Karpas-422 (cell line): ENCODE measurements around the gene DLD. TPM values are rescaled to one million over a fixed set of nuclear protein-coding genes. Genes with fewer than 3 reads are reported as not detected.

Experiments
- DNase-seq: peaks from one replicate; pipeline ENCODE4 v3.0.0-alpha.2; 2015
- H2AFZ ChIP-seq: fragments of 200-600 bp; sonication (generic); 2 replicates; pipeline ENCODE4 v1.6.1; 2014; ENCODE audit warnings: antibody characterized with exemption, low read length, mixed read lengths
- H3K27ac ChIP-seq: fragments of 200-600 bp; sonication (generic); 2 replicates; pipeline ENCODE4 v1.5.1; 2014; ENCODE audit warnings: mild to moderate bottlenecking, low read length, moderate library complexity
- H3K27me3 ChIP-seq: fragments of 200-600 bp; sonication (generic); 2 replicates; pipeline ENCODE4 v1.6.1; 2014; ENCODE audit warnings: low read length, mixed read lengths
- H3K36me3 ChIP-seq: fragments of 200-600 bp; sonication (generic); 2 replicates; pipeline ENCODE4 v1.6.1; 2014; ENCODE audit warnings: low read length, mixed read lengths; ENCODE audit not compliant: insufficient read depth
- H3K4me1 ChIP-seq: fragments of 200-600 bp; sonication (generic); 2 replicates; pipeline ENCODE4 v1.6.1; 2014; ENCODE audit warnings: mild to moderate bottlenecking, low read length, mixed read lengths
- H3K4me2 ChIP-seq: fragments of 200-600 bp; sonication (generic); 2 replicates; pipeline ENCODE4 v1.6.1; 2014; ENCODE audit warnings: low read length, low read depth, mild to moderate bottlenecking; ENCODE audit not compliant: poor library complexity, severe bottlenecking
- H3K4me3 ChIP-seq: fragments of 200-600 bp; sonication (generic); 2 replicates; pipeline ENCODE4 v1.5.1; 2014; ENCODE audit warnings: mild to moderate bottlenecking, antibody characterized with exemption, low read length, mixed read lengths
- H3K79me2 ChIP-seq: fragments of 200-600 bp; sonication (generic); 2 replicates; pipeline ENCODE4 v1.6.1; 2014; ENCODE audit warnings: mild to moderate bottlenecking, low read length, mixed read lengths
- H3K9ac ChIP-seq: fragments of 200-600 bp; sonication (generic); 2 replicates; pipeline ENCODE4 v1.6.0; 2014; ENCODE audit warnings: low read length
- H3K9me2 ChIP-seq: fragments of 200-600 bp; sonication (generic), shearing (Covaris generic); replicated peaks from 2 replicates; pipeline ENCODE4 v1.6.0; 2014; ENCODE audit warnings: mild to moderate bottlenecking, low read length, moderate library complexity; ENCODE audit not compliant: insufficient read depth
- H3K9me3 ChIP-seq: fragments of 300-700, 200-600 bp; sonication (generic); 2 replicates; pipeline ENCODE4 v1.6.1; 2014; ENCODE audit warnings: low read length, mixed read lengths
- H4K20me1 ChIP-seq: fragments of 200-600 bp; sonication (generic); 2 replicates; pipeline ENCODE4 v1.6.1; 2014; ENCODE audit warnings: mild to moderate bottlenecking, antibody characterized with exemption, low read length, low read depth; ENCODE audit not compliant: insufficient read depth
- total RNA-seq: library from RNA; depleted of rRNA; stranded (reverse); fragments of >200 nt; shearing (Covaris generic); gene quantifications from 2 replicates; pipeline ENCODE4 v1.2.3, GENCODE V29; 2014; ENCODE audit warnings: low replicate concordance

DLD gene
- total RNA-seq, 1 experiment from 2014 or later: 103 TPM

DNA sequence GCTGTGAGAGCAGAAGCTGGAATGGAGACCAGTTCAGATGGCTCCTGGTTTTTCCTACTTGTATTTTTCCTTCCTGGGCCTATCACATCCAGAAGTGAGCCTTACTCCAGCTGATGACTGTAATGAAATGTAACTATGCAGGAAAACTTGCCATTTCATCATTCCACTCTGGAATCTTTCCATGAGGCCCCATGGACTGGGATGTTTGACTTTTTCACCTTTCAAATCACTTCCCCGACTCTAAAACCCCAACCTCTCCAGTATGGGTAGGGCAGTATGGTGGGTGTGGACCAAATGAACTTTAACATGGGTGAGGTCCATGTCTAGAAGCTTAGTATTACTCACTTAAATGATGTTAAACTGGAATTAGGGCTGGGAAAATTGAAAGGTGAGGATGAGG, 40.3 kb upstream of the DLD start:
- Histone ChIP-seq H3K27ac (no peak overlapping the region), H4K20me1 (no peaks in the 10 kb centered on the region), H3K9me2 (no peaks in the 10 kb centered on the region), H3K27me3 (no peaks in the 10 kb centered on the region), H2AFZ (no peak overlapping the region), H3K9me3 (no peaks in the 10 kb centered on the region), H3K9ac (no peak overlapping the region), H3K4me2 (no peak overlapping the region), H3K36me3 (no peaks in the 10 kb centered on the region), H3K4me1 (no peaks in the 10 kb centered on the region), H3K79me2 (no peaks in the 10 kb centered on the region), H3K4me3 (no peak overlapping the region)
- DNase-seq: no peak

DNA sequence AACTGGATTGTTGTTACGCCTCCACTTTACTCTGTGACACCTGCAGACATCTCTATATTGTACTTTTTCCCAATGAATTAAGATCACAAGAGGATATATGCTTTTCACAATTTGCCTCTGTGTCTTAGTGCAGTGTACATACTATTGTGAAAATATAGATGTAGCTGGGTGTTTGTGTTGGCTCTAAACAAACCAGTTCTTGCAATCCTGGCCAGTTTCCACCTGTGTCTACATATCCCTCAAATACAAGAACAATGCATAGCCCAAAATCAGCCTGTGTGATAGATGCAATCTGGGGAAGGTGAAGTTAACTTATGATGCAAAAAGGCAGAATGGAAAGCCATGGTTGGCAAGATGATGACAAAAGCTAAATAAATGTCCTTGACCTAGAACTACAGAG, 36.5 kb upstream of the DLD start:
- Histone ChIP-seq H3K9me3 (no peaks in the 10 kb centered on the region), H4K20me1 (no peaks in the 10 kb centered on the region), H2AFZ (no peak overlapping the region), H3K27me3 (no peaks in the 10 kb centered on the region), H3K4me1 (no peaks in the 10 kb centered on the region), H3K79me2 (no peaks in the 10 kb centered on the region), H3K36me3 (no peaks in the 10 kb centered on the region), H3K9me2 (no peaks in the 10 kb centered on the region), H3K9ac (no peak overlapping the region), H3K4me3 (no peak overlapping the region), H3K27ac (no peak overlapping the region), H3K4me2 (no peak overlapping the region)
- DNase-seq: no peak

DNA sequence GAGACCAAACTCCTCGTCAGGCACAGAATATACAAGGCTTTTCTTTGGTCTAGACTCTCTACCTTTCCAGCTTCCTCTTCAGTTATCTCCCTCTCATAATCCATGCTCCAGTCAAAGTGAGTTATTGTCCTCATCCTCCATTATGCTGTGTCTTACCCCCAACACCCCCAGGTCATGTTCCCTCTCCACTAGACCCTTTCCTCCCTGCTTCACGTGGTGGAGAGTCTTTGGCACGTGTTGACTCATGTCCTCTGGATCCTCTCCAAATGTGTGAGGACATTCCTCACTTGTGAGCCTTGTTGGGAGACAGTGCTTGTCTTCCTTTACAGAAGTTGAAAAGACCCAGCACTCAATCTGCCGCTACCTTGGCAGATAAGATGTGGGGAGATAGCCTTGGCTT, 36.0 kb upstream of the DLD start:
- Histone ChIP-seq H3K36me3 (no peaks in the 10 kb centered on the region), H2AFZ (no peak overlapping the region), H3K9me2 (no peaks in the 10 kb centered on the region), H3K27me3 (no peaks in the 10 kb centered on the region), H3K79me2 (no peaks in the 10 kb centered on the region), H4K20me1 (no peaks in the 10 kb centered on the region), H3K27ac (no peak overlapping the region), H3K9me3 (no peaks in the 10 kb centered on the region), H3K4me2 (no peak overlapping the region), H3K4me3 (no peak overlapping the region), H3K9ac (no peak overlapping the region), H3K4me1 (no peaks in the 10 kb centered on the region)
- no peak for DNase-seq

DNA sequence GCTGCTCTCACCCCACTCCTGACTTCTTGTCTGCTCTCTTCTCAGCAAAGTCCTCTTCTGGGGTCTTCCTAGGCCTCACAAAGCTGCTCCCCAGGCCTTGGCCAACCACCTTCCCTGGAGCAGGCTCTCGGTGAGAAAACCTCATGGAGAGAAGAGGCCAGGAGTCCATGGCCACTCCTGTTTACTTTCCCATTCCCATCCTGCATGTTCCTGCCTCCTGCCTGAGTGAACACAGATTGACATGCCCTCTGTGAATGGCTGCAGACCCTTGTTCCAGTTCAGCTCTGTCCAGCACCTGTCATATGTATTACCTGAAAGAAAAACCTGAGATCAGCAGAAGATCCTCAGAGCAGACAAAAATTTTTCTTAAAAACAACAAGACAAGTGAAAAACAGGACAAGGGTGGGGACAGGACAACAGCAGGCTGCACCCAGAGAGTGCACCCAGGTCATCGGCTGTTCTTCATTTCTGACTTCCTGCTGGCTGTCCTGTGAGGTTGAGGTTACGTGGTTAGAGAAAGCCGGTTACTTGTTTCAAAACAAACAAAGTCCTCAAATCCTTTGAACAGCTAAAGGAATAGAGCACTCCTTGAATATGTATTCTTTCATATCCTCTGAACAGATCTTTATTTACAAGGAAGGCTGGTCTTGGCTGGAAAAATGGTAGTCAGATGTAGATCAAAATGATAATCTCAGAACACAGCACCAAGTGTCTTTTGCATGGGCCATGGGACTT, 34.0 kb upstream of the DLD start:
- Histone ChIP-seq H3K9me2 (no peaks in the 10 kb centered on the region), H3K27me3 (no peaks in the 10 kb centered on the region), H3K27ac (no peak overlapping the region), H3K4me2 (no peak overlapping the region), H3K4me3 (no peak overlapping the region), H3K9me3 (no peaks in the 10 kb centered on the region), H4K20me1 (no peaks in the 10 kb centered on the region), H2AFZ (no peak overlapping the region), H3K36me3 (no peaks in the 10 kb centered on the region), H3K9ac (no peak overlapping the region), H3K4me1 (no peaks in the 10 kb centered on the region), H3K79me2 (no peaks in the 10 kb centered on the region)
- no peak for DNase-seq

DNA sequence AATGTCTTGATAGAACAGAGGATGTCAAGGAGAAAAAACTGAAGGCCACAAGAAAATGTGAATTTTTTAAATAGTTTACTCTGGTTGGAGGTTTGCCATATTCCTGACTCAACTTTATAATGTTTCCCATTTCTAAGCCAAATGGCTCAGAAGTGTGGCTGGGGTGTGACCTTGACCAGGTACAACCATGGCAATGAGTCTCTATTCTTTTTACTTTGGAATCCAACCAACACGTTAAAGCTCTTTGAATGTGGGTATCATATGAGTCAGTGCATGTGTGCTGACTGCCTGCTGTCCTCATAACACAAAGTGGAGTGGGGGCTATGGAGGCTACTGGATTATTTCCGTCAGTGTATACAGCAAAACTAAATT, 33.5 kb upstream of the DLD start:
- Histone ChIP-seq H2AFZ (no peak overlapping the region), H3K4me2 (no peak overlapping the region), H3K27me3 (no peaks in the 10 kb centered on the region), H3K79me2 (no peaks in the 10 kb centered on the region), H3K9me2 (no peaks in the 10 kb centered on the region), H3K9ac (no peak overlapping the region), H4K20me1 (no peaks in the 10 kb centered on the region), H3K27ac (no peak overlapping the region), H3K36me3 (no peaks in the 10 kb centered on the region), H3K4me1 (no peaks in the 10 kb centered on the region), H3K4me3 (no peak overlapping the region), H3K9me3 (no peaks in the 10 kb centered on the region)
- DNase-seq: no peak

DNA sequence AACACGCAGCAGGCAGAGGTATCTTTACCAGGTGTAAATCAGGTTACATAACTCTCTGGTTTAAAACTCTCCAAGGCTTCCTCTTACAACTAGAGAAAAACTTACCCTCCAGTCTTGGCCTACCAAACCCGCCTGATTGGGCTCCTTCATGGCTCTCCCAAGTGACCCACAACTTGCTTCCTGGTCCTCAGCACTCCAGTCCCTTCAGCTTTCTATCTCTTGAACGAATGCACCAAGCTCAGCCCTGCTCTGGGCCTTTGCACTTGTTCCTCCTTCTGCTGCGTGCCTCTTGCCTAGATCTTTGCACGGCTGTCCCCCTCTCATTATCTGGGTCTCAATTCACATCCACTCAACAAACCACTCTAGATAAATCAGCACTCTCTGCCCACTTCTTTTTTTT, 32.7 kb upstream of the DLD start:
- no peak overlapping the region for H2AFZ ChIP-seq
- H4K20me1 ChIP-seq: no peaks in the 10 kb centered on the region
- no peaks in the 10 kb centered on the region for H3K27me3 ChIP-seq
- no peak overlapping the region for H3K4me2 ChIP-seq
- H3K79me2 ChIP-seq: no peaks in the 10 kb centered on the region
- H3K9me3 ChIP-seq: no peaks in the 10 kb centered on the region
- no peaks in the 10 kb centered on the region for H3K4me1 ChIP-seq
- H3K4me3 ChIP-seq: no peak overlapping the region
- H3K9ac ChIP-seq: no peak overlapping the region
- no peak overlapping the region for H3K27ac ChIP-seq
- no peak for DNase-seq
- H3K36me3 ChIP-seq: no peaks in the 10 kb centered on the region
- no peaks in the 10 kb centered on the region for H3K9me2 ChIP-seq

DNA sequence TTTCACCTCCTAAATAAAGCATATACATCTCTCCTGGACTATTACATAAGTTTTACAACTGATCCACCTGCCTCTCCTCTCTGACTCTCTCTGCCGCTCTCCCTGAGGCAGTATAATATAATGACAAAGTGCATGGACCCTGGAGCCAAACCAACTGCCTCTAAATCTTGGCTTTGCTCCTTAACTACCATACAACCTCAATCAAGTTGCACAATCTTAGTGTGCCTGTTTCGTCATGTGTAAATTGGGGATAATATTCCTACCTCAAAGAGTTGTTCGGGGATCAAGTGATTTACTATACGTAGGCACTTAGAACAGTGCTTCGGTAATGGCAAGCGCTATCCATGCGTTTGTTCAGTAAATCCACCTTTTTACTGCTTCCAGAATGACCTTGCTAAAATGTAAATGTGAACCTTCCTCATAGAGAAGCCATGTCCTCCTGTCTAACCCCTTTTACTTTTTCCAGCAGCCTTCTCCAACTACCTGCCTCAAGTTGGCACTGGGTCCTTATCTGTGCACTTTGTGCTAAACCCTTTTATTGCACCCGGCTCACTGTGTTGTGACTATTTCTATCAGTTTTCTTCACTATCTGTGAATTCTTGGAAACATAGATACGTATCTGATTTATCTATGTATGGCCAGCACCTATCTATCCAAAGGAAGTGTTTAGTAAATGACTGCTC, 30.6 kb upstream of the DLD start:
- DNase-seq: no peak
- Histone ChIP-seq H3K9me2 (no peaks in the 10 kb centered on the region), H3K79me2 (no peaks in the 10 kb centered on the region), H3K27ac (no peak overlapping the region), H3K4me3 (no peak overlapping the region), H3K4me2 (no peak overlapping the region), H4K20me1 (no peaks in the 10 kb centered on the region), H2AFZ (no peak overlapping the region), H3K9me3 (no peaks in the 10 kb centered on the region), H3K4me1 (no peaks in the 10 kb centered on the region), H3K36me3 (no peaks in the 10 kb centered on the region), H3K9ac (no peak overlapping the region), H3K27me3 (no peaks in the 10 kb centered on the region)

DNA sequence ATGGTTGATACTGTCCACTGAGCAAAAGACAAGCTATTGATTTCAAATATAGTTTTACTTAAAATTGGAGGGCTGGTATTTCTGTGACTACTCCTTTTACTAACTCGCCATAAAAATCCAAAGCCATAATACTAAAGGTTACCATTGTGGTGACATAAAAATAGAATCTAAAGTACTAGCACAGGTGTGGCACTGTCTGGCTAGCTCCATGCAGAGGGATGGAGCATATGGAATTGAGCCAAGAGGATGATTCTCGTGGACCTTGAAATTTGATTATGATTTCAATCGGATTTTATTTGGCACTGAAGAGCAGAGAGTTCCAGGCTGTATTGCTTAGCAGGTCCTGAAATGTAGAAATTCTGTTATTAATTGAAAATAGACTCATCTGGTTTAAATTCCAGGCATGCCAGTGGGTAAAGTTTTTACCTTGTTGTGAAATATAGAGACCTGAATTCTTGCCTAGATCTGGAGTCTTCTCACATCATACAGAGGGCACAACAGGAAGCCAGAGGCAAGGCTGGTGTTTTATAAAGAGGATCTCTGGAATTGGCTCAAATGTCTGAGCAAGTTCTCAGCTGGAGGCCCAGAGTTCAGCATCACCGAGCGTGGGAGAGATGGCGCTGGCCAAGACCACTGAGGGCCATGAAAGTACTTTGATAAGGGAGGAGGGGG, 29.9 kb upstream of the DLD start:
- H4K20me1 ChIP-seq: no peaks in the 10 kb centered on the region
- no peak overlapping the region for H2AFZ ChIP-seq
- no peaks in the 10 kb centered on the region for H3K36me3 ChIP-seq
- H3K4me1 ChIP-seq: no peaks in the 10 kb centered on the region
- H3K27ac ChIP-seq: no peak overlapping the region
- no peak overlapping the region for H3K4me3 ChIP-seq
- DNase-seq: no peak
- H3K9ac ChIP-seq: no peak overlapping the region
- H3K9me3 ChIP-seq: no peaks in the 10 kb centered on the region
- H3K27me3 ChIP-seq: no peaks in the 10 kb centered on the region
- no peaks in the 10 kb centered on the region for H3K9me2 ChIP-seq
- H3K79me2 ChIP-seq: no peaks in the 10 kb centered on the region
- H3K4me2 ChIP-seq: no peak overlapping the region
